GM12801 (cell line): ENCODE results near the gene ACVRL1.

Experiments used
- CTCF ChIP-seq: IDR thresholded peaks from one replicate; pipeline ENCODE4 v1.5.1; 2011; ENCODE audit warnings: control low read depth; ENCODE audit not compliant: insufficient read length; ENCODE audit errors: extremely low read depth

ACVRL1 gene

DNA sequence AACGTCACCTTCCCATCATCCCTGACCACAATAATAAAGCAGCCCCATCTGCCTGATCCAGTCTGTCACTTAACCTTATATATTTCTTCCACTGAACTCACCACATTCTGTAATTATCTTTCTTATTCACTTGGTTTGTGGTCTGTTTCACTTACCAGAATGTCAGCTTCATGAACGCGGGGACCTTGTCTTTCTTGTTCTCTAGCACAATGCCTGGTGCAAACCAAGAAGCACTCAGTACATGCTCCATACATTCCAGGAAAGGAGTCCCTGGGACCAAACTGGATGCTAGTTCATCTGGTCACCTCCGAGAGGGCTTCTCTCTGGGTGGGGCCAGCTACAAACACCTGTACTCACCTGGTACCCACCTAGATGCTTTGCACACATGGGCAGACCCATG is 36.8 kb upstream of the ACVRL1 start:
- TF ChIP-seq CTCF: no peak

DNA sequence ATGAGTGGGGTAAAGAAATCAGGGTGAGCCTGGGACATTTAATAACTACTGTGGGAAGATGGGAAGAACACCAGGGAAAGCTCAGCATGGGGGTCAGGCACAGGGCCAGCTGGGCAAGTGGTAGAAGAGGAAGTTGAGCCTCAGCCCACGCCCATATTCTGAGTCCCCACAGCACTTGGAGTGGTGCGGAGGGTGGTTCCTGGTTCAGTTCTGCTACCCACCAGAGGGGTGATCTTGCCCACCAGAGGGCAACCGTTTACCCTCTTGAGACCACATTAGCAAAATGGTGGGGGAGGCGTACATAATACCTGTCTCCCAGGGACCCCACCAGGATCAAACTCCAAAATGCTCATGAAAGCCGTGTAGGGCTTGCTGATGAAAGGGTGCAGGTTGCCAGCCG is 36.2 kb upstream of the ACVRL1 start:
- no peak for TF ChIP-seq CTCF

GRCh38 chr12:51871918-51872688 is 35.2 kb upstream of the ACVRL1 start:
- TF ChIP-seq CTCF: no peak

- TF ChIP-seq CTCF: no peak
Observed at GRCh38 chr12:51872689-51872981, 34.7 kb upstream of the ACVRL1 start.

DNA sequence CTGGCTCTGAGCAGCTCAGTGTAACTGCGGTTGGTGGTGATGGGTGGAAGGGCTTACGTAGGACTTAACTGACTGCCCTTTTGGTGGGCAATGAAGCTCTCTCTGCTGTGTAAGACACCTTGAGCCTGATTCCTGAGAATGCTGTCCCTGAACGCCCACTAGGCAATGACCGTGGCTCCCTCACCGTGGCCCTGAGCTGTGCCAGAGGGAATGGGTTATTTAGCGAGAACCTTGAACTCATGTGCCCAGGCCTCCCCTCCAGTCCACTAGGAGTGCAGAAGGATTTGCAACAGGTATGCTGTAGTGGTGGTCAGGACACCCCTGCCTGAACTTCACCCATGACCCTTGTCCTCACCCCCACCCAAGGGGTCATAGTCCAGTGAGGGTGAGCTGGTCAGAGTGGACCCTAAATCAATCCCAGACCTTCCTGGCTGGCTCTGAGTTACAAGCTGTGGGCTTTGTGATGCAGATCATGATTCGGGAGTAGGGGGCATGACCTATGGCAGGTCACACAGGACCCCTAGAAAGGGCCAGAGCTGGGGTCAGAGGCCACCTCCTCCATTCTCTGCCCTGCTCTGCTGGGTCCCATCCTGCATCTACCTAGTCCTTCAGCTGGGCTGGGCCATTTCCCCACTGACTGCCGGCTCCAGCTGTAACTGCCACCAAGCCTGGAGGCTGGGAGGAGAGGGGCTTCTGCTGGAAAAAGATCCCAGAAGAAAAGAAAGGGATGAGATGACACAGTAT is 33.9 kb upstream of the ACVRL1 start:
- no peak for TF ChIP-seq CTCF

DNA sequence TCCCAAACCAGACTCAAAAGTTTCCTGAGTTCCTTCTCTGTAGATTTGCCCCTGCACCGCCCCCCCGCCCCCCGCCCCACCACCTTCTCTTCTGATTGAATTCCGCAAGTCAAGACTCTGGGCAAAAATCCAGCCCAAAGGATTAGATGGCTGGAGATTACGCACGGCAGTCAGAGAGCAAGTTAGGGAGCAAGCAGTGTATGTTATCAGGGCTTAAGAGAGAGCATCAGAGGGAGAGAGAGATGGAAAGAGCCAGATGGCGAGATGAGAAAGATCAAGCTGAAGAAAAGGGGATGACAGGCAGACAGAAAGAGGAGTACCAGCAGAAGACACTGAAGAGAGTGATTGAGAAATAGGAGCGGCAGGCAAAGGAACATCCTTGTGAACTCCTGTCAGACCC is 33.3 kb upstream of the ACVRL1 start:
- no peak for TF ChIP-seq CTCF

DNA sequence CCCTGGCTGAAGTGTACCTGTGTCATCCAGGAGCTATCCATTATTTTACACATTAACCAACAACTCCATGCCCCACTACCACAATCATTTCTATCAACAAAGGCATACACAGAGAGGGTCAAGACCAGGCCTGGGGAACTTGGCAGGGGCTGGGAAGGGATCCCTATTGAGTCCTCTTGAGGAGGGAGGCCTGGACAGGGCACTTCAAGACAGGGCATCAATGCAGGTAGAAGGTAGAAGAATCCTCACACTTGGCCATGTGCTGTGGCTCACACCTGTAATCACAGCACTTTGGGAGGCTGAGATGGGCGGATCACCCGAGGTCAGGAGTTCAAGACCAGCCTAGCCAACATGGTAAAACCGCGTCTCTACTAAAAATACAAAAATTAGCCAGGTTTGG is 32.8 kb upstream of the ACVRL1 start:
- no peak for TF ChIP-seq CTCF
